ENCODE measurements around the gene DLL3.

The DLL3 gene

GRCh38 chr19:39497701-39497995 is 1.1 kb upstream of the DLL3 start:
- Histone ChIP-seq H3K4me2 (ENCODE audit: low read depth, low read length, poor library complexity, severe bottlenecking) (peak overlapping the region; percentile 42), H3K9me3 (ENCODE audit: insufficient read depth, low read length) (no peaks in the 10 kb centered on the region), H2AFZ (ENCODE audit: low read depth, low read length, severe bottlenecking) (no peak overlapping the region), H3F3A (ENCODE audit: insufficient read depth) (0 out of 2 replicates have a peak, but pooled peaks cover 3% of the 10 kb centered on the region), H3K36me3 (ENCODE audit: low read length) (no peaks in the 10 kb centered on the region), H3K27ac (ENCODE audit: low read depth, low read length) (no peak overlapping the region), H3K4me3 (ENCODE audit: insufficient read depth, low read length, poor library complexity, severe bottlenecking) (no peak overlapping the region), H3K9me2 (replicated peaks; ENCODE audit: insufficient read depth, low read length) (no peaks in the 10 kb centered on the region), H4K20me1 (ENCODE audit: low read depth, low read length) (no peaks in the 10 kb centered on the region), H3K79me2 (ENCODE audit: insufficient read depth, low read length) (no peaks in the 10 kb centered on the region), H3K27me3 (ENCODE audit: low read length) (no peaks in the 10 kb centered on the region), H3K9ac (ENCODE audit: low read length) (no peak overlapping the region)
- no peak for TF ChIP-seq EZH2phosphoT487 (conservative IDR thresholded peaks at IDR 0.05; ENCODE audit: low read length)
- TF ChIP-seq, protein P1, sequence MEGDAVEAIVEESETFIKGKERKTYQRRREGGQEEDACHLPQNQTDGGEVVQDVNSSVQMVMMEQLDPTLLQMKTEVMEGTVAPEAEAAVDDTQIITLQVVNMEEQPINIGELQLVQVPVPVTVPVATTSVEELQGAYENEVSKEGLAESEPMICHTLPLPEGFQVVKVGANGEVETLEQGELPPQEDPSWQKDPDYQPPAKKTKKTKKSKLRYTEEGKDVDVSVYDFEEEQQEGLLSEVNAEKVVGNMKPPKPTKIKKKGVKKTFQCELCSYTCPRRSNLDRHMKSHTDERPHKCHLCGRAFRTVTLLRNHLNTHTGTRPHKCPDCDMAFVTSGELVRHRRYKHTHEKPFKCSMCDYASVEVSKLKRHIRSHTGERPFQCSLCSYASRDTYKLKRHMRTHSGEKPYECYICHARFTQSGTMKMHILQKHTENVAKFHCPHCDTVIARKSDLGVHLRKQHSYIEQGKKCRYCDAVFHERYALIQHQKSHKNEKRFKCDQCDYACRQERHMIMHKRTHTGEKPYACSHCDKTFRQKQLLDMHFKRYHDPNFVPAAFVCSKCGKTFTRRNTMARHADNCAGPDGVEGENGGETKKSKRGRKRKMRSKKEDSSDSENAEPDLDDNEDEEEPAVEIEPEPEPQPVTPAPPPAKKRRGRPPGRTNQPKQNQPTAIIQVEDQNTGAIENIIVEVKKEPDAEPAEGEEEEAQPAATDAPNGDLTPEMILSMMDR (IDR thresholded peaks at IDR 0.05; ENCODE audit: insufficient read depth, low read length, poor library complexity, severe bottlenecking): peak; percentile 33

GRCh38 chr19:39497996-39498797 is 550 bp upstream of the DLL3 start:
- H3K27me3 ChIP-seq (ENCODE audit: low read length): no peaks in the 10 kb centered on the region
- H3K4me3 ChIP-seq (ENCODE audit: insufficient read depth, low read length, poor library complexity, severe bottlenecking): peak overlapping the region; percentile 3
- H3K36me3 ChIP-seq (ENCODE audit: low read length): no peaks in the 10 kb centered on the region
- H3K4me2 ChIP-seq (ENCODE audit: low read depth, low read length, poor library complexity, severe bottlenecking): peak overlapping the region; percentile 42
- H3K9ac ChIP-seq (ENCODE audit: low read length): peak overlapping the region; percentile 7; the same call in 1 of the 2 replicates
- H3F3A ChIP-seq (ENCODE audit: insufficient read depth): no peaks in the 10 kb centered on the region
- no peak overlapping the region for H2AFZ ChIP-seq (ENCODE audit: low read depth, low read length, severe bottlenecking)
- no peaks in the 10 kb centered on the region for H4K20me1 ChIP-seq (ENCODE audit: low read depth, low read length)
- H3K27ac ChIP-seq (ENCODE audit: low read depth, low read length): no peak overlapping the region
- H3K9me2 ChIP-seq (replicated peaks; ENCODE audit: insufficient read depth, low read length): no peaks in the 10 kb centered on the region
- H3K79me2 ChIP-seq (ENCODE audit: insufficient read depth, low read length): no peaks in the 10 kb centered on the region
- TF ChIP-seq, protein P1 (IDR thresholded peaks at IDR 0.05; ENCODE audit: insufficient read depth, low read length, poor library complexity, severe bottlenecking): peak; percentile 3
- TF ChIP-seq EZH2phosphoT487 (conservative IDR thresholded peaks at IDR 0.05; ENCODE audit: low read length): no peak
- H3K9me3 ChIP-seq (ENCODE audit: insufficient read depth, low read length): no peaks in the 10 kb centered on the region

DNA sequence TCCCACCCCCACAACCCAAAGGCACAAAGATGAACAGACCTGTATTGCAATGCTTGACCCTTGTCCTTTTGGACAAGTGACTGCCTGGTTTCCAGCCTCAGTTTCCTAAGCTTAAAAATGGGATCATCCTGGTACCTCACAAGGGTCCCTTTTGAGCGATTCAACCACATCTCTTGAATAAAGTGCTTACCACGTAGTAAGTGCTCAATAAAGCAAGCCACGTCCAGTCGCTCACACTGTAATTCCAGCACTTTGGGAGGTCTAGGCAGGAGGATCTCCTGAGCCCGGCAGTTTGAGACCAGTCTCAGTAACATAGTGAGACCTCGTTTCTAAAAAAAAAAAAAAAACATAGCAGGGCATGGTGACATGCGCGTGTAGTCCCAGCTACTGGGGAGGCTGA is 1.2 kb downstream of the DLL3 start:
- no peak overlapping the region for H3K27ac ChIP-seq (ENCODE audit: low read depth, low read length)
- H4K20me1 ChIP-seq (ENCODE audit: low read depth, low read length): no peaks in the 10 kb centered on the region
- H3K4me2 ChIP-seq (ENCODE audit: low read depth, low read length, poor library complexity, severe bottlenecking): no peak overlapping the region
- H3K27me3 ChIP-seq (ENCODE audit: low read length): no peaks in the 10 kb centered on the region
- no peaks in the 10 kb centered on the region for H3F3A ChIP-seq (ENCODE audit: insufficient read depth)
- H2AFZ ChIP-seq (ENCODE audit: low read depth, low read length, severe bottlenecking): no peak overlapping the region
- H3K9ac ChIP-seq (ENCODE audit: low read length): no peak overlapping the region
- H3K36me3 ChIP-seq (ENCODE audit: low read length): no peaks in the 10 kb centered on the region
- no peaks in the 10 kb centered on the region for H3K79me2 ChIP-seq (ENCODE audit: insufficient read depth, low read length)
- no peaks in the 10 kb centered on the region for H3K9me2 ChIP-seq (replicated peaks; ENCODE audit: insufficient read depth, low read length)
- no peak for TF ChIP-seq EZH2phosphoT487 (conservative IDR thresholded peaks at IDR 0.05; ENCODE audit: low read length)
- TF ChIP-seq, protein P1 (IDR thresholded peaks at IDR 0.05; ENCODE audit: insufficient read depth, low read length, poor library complexity, severe bottlenecking): no peak
- no peak overlapping the region for H3K4me3 ChIP-seq (ENCODE audit: insufficient read depth, low read length, poor library complexity, severe bottlenecking)
- H3K9me3 ChIP-seq (ENCODE audit: insufficient read depth, low read length): no peaks in the 10 kb centered on the region

All from SU-DHL-6 (cell line).